ENCODE data around the gene DSTN. TPM values are rescaled to one million over a fixed set of nuclear protein-coding genes. Genes with fewer than 3 reads are reported as not detected.
A peak's percentile ranks its signal among the peaks of the same experiment; 100 is the strongest.

DSTN gene
- total and polyA plus RNA-seq, 9 of the 15 experiments (the other 6 are each of a cell fraction or from before 2014, with no cell fraction given): 25.7 to 88.3 (median 61.0) TPM

DNA sequence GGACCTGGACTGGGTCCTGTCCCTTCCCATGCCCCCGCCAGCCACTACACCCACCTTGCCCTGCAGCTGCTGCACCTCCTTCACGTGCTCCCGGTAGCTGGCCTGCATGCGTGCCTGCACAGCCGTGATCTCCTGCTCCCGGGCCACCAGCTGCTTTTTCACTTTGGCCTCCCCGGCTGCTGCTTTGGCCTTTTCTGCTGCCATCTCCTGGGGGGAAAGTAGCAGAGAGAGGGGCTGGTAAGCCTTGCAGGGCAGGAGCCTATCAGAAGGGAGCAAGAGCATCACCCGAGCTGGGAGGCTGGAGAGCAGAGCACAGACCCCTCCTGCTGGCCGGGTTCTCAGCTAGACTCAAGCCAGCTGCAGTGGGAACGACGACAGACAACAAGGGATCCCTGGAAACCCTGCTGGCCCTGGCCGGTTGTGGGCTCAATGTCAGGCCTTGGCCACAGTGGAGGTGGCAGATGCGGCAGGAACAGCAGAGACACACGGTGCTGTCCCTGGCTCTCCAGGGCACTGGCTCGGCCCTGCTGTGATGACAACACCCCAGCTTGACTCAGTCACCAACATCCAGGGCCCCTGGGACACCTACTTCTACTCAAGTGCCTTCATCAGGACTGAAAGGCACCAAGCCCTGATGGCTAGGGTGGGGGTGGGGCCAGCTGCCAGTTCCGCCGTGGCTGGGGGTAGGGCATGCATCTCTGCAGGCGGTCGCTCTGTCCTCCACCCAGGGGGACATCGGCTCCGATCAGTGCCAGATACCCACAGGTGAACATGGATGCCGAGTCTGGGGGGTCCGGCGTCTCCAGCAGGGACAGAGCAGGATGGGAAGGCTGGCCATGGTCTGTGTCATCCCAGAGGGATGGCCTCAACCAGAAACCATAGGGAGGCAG, 66.9 kb downstream of the DSTN start:
- ATAC-seq (no peak), DNase-seq (ENCODE audit: extremely low read depth in 1 of 4, low spot score in 3 of 4) (no peak), FAIRE-seq (no peak)
- Histone ChIP-seq H2AFZ (ENCODE audit: low read depth, low read length) (no peak overlapping the region), H3K9ac (ENCODE audit: insufficient read depth in 1 of 2, low read depth in 2 of 2, low read length in 2 of 2) (no peak overlapping the region), H3K27me3 (ENCODE audit: control insufficient read depth in 2 of 2, insufficient read depth in 2 of 2, low read length in 2 of 2) (no peaks in the 10 kb centered on the region), H3K9me3 (replicated peaks; ENCODE audit: control insufficient read depth, insufficient read depth, low read depth, low read length) (no peaks in the 10 kb centered on the region), H3K4me2 (ENCODE audit: insufficient read depth, low read length) (no peak overlapping the region), H3K36me3 (ENCODE audit: control insufficient read depth, insufficient read depth, low read length) (peaks cover 37% of the 10 kb centered on the region; the same call in 2 of the 3 replicates), H4K20me1 (replicated peaks; ENCODE audit: control insufficient read depth, insufficient read depth, low read length) (no peaks in the 10 kb centered on the region), H3K4me1 (replicated peaks in 1 of 2; ENCODE audit: control insufficient read depth in 2 of 2, insufficient read depth in 2 of 2, low read length in 2 of 2) (peaks cover 0 to 6% of the 10 kb centered on the region in 2 experiments; a peak in 2 of 5 replicates), H3K9me1 (ENCODE audit: control insufficient read depth, insufficient read depth, low read length) (no peaks in the 10 kb centered on the region), H3K27ac (ENCODE audit: extremely low read depth, low read depth, low read length) (no peak overlapping the region), H3K4me3 (no peak overlapping the region), H3K79me2 (ENCODE audit: control insufficient read depth, insufficient read depth, low read length) (no peaks in the 10 kb centered on the region)
- intact Hi-C loops (cut with micrococcal nuclease): no loop called here
- in situ Hi-C loops (cut with MboI): no loop called here
- ChIA-PET CTCF (ENCODE audit: low intra/inter-chr PET ratio) (no interaction called here), POLR2A (no interaction called here)
- no TSS peak for BruUV-seq (replicated peaks)
- TF ChIP-seq POLR2G (IDR thresholded peaks at IDR 0.05; ENCODE audit: low read depth, low read length): 0 out of 2 replicates have a peak, but pooled peaks have one; percentile 16
- TF ChIP-seq BMI1 (IDR thresholded peaks at IDR 0.05; ENCODE audit: low read length): no peak
- 96% methylated on average over 5 of the region's 24 CpGs for WGBS (ENCODE audit: insufficient coverage, low coverage, missing lambda C conversion rate)

DNA sequence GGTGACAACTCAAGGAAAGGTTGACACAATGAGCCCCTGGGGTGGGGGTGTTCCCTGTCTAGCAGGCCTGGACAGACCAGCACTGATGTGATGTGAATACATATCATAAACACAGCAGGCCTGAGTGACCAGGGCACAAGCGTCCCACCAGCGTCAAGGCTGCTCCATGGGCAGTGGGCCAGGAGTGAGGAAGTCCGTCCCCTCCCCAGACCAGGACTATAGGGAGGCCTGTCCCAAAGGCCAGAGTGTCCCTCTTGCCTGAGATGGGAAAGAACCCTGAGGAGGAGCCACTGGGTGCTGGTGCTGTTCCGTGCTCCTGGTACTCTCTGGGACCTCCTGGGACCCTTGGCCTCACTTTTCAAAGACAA, 67.5 kb downstream of the DSTN start:
- FAIRE-seq: no peak
- Histone ChIP-seq H3K9me3 (replicated peaks; ENCODE audit: control insufficient read depth, insufficient read depth, low read depth, low read length) (no peaks in the 10 kb centered on the region), H3K36me3 (ENCODE audit: control insufficient read depth, insufficient read depth, low read length) (peaks cover 36% of the 10 kb centered on the region; the same call in 2 of the 3 replicates), H3K4me2 (ENCODE audit: insufficient read depth, low read length) (no peak overlapping the region), H3K9me1 (ENCODE audit: control insufficient read depth, insufficient read depth, low read length) (no peaks in the 10 kb centered on the region), H3K27ac (ENCODE audit: extremely low read depth, low read depth, low read length) (no peak overlapping the region), H3K9ac (ENCODE audit: insufficient read depth in 1 of 2, low read depth in 2 of 2, low read length in 2 of 2) (no peak overlapping the region), H3K4me3 (no peak overlapping the region), H2AFZ (ENCODE audit: low read depth, low read length) (no peak overlapping the region), H3K27me3 (ENCODE audit: control insufficient read depth in 2 of 2, insufficient read depth in 2 of 2, low read length in 2 of 2) (no peaks in the 10 kb centered on the region), H4K20me1 (replicated peaks; ENCODE audit: control insufficient read depth, insufficient read depth, low read length) (no peaks in the 10 kb centered on the region), H3K79me2 (ENCODE audit: control insufficient read depth, insufficient read depth, low read length) (no peaks in the 10 kb centered on the region), H3K4me1 (replicated peaks in 1 of 2; ENCODE audit: control insufficient read depth in 2 of 2, insufficient read depth in 2 of 2, low read length in 2 of 2) (peaks cover 0 to 6% of the 10 kb centered on the region in 2 experiments; a peak in 2 of 5 replicates)
- in situ Hi-C loops (cut with MboI) (no loop called here), intact Hi-C loops (cut with micrococcal nuclease) (no loop called here)
- no TSS peak for BruUV-seq (replicated peaks)
- ChIA-PET POLR2A (no interaction called here), CTCF (ENCODE audit: low intra/inter-chr PET ratio) (no interaction called here)
- no peak for ATAC-seq
- 78% methylated on average over 3 of the region's 4 CpGs for WGBS (ENCODE audit: insufficient coverage, low coverage, missing lambda C conversion rate)
- DNase-seq (ENCODE audit: extremely low read depth in 1 of 4, low spot score in 3 of 4): no peak
- TF ChIP-seq, protein P1, sequence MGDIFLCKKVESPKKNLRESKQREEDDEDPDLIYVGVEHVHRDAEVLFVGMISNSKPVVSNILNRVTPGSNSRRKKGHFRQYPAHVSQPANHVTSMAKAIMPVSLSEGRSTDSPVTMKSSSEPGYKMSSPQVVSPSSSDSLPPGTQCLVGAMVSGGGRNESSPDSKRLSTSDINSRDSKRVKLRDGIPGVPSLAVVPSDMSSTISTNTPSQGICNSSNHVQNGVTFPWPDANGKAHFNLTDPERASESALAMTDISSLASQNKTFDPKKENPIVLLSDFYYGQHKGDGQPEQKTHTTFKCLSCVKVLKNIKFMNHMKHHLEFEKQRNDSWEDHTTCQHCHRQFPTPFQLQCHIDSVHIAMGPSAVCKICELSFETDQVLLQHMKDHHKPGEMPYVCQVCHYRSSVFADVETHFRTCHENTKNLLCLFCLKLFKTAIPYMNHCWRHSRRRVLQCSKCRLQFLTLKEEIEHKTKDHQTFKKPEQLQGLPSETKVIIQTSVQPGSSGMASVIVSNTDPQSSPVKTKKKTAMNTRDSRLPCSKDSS (IDR thresholded peaks at IDR 0.05; ENCODE audit: low read depth, partially characterized antibody): no peak
- TF ChIP-seq, protein P2, sequence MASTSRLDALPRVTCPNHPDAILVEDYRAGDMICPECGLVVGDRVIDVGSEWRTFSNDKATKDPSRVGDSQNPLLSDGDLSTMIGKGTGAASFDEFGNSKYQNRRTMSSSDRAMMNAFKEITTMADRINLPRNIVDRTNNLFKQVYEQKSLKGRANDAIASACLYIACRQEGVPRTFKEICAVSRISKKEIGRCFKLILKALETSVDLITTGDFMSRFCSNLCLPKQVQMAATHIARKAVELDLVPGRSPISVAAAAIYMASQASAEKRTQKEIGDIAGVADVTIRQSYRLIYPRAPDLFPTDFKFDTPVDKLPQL (IDR thresholded peaks at IDR 0.05; ENCODE audit: extremely low read depth, insufficient read length): no peak
- no peak for TF ChIP-seq MLLT1 (IDR thresholded peaks at IDR 0.05)
